Upper lobe of left lung (tissue), 4 donors: ENCODE measurements around the gene VAV3.

Experiments used
- EP300 ChIP-seq, 4 donors: sonication (generic); formaldehyde crosslinking; IDR thresholded peaks; one replicate each; pipeline ENCODE4 v1.5.1; 2017; ENCODE audit warnings: antibody characterized with exemption in 4 of 4, control low read depth in 2 of 4
- TF ChIP-seq, protein P1 (sequence below), 6 experiments: fragments of 450-650 bp in 4 of 6; fragments of 200-600 bp in 2 of 6; sonication (generic) in 2 of 6; IDR thresholded peaks; one replicate each; pipeline ENCODE4 v1.5.1; 2016 to 2019; ENCODE audit warnings: antibody characterized with exemption in 6 of 6

GRCh38 chr1:107806902-107807301 lies 158.1 kb downstream of the VAV3 start:
- TF ChIP-seq EP300 (IDR thresholded peaks at IDR 0.05): no peak
- TF ChIP-seq, protein P1, sequence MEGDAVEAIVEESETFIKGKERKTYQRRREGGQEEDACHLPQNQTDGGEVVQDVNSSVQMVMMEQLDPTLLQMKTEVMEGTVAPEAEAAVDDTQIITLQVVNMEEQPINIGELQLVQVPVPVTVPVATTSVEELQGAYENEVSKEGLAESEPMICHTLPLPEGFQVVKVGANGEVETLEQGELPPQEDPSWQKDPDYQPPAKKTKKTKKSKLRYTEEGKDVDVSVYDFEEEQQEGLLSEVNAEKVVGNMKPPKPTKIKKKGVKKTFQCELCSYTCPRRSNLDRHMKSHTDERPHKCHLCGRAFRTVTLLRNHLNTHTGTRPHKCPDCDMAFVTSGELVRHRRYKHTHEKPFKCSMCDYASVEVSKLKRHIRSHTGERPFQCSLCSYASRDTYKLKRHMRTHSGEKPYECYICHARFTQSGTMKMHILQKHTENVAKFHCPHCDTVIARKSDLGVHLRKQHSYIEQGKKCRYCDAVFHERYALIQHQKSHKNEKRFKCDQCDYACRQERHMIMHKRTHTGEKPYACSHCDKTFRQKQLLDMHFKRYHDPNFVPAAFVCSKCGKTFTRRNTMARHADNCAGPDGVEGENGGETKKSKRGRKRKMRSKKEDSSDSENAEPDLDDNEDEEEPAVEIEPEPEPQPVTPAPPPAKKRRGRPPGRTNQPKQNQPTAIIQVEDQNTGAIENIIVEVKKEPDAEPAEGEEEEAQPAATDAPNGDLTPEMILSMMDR (IDR thresholded peaks at IDR 0.05): no peak
